Stimulated activated effector memory CD8-positive, alpha-beta T cell treated with anti-CD3 and anti-CD28 coated beads, Interleukin-12 subunit alpha, Interleukin-12 subunit beta, amount 100 ng/mL, for 72 hours (primary cell): ENCODE data around the gene RRM1.
"Not testable (repeated sequence)": the region's sequence is repeated elsewhere in the genome, so short reads cannot be mapped to it uniquely, and the experiment has no call there.

Experiments
- ATAC-seq: fragments of 150-1000 bp; cut with Tn5 transposase; 2 replicates; pipeline ENCODE4 v1.10.0; 2021
- DNase-seq, 2 donors: peaks; one replicate each; pipeline ENCODE4 v3.0.0; 2021 to 2022; ENCODE audit warnings: low spot score in 2 of 2
- H3K27ac Mint-ChIP-seq: one replicate; pipeline ENCODE4 v1.8.0; 2022; ENCODE audit warnings: mild to moderate bottlenecking, mixed read lengths
- H3K36me3 Mint-ChIP-seq: one replicate; pipeline ENCODE4 v1.8.0; 2022; ENCODE audit warnings: mild to moderate bottlenecking, mixed read lengths
- H3K4me1 Mint-ChIP-seq: one replicate; pipeline ENCODE4 v1.8.0; 2022; ENCODE audit warnings: mixed read lengths
- H3K4me3 Mint-ChIP-seq: one replicate; pipeline ENCODE4 v1.8.0; 2022; ENCODE audit warnings: mild to moderate bottlenecking, mixed read lengths
- H3K9me3 Mint-ChIP-seq: one replicate; pipeline ENCODE4 v1.8.0; 2022; ENCODE audit warnings: mixed read lengths

Gene RRM1

DNA sequence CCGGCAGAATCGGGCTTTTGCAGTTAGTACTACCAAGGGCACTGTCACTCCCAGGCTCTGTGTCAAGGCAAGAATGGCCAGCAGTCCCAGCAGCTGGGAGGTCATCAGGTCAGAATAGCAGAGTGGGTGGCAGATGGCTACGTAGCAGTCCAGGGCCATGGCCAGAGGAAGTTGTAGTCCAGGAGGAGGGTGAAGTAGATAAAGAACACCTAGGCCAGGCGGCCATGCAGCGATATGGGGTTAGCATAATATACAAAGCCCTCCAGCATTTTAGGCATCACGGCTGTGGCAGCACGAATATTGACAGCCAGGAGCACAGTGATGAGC, 52.1 kb downstream of the RRM1 start:
- H3K27ac Mint-ChIP-seq = no peak overlapping the region
- H3K36me3 Mint-ChIP-seq = peaks cover 5% of the 10 kb centered on the region
- DNase-seq (no peak), ATAC-seq (peak; percentile 34)
- H3K9me3 Mint-ChIP-seq = no peaks in the 10 kb centered on the region
- H3K4me1 Mint-ChIP-seq = no peaks in the 10 kb centered on the region
- no peak overlapping the region for H3K4me3 Mint-ChIP-seq

- no peak for ATAC-seq
Measured at GRCh38 chr11:4154503-4154902, 59.9 kb downstream of the RRM1 start.

GRCh38 chr11:4156571-4156970, 62.0 kb downstream of the RRM1 start:
- no peaks in the 10 kb centered on the region for H3K36me3 Mint-ChIP-seq
- ATAC-seq (no peak), DNase-seq (no peak)
- no peaks in the 10 kb centered on the region for H3K9me3 Mint-ChIP-seq
- H3K4me1 Mint-ChIP-seq = no peaks in the 10 kb centered on the region
- no peak overlapping the region for H3K27ac Mint-ChIP-seq
- H3K4me3 Mint-ChIP-seq = no peak overlapping the region

More at GRCh38 chr11:4154503-4154902, 59.9 kb downstream of the RRM1 start:
- DNase-seq = no peak
- no peak overlapping the region for H3K4me3 Mint-ChIP-seq
- H3K4me1 Mint-ChIP-seq = no peaks in the 10 kb centered on the region
- no peaks in the 10 kb centered on the region for H3K9me3 Mint-ChIP-seq
- no peak overlapping the region for H3K27ac Mint-ChIP-seq
- H3K36me3 Mint-ChIP-seq = no peaks in the 10 kb centered on the region

- H3K4me1 Mint-ChIP-seq, H3K36me3 Mint-ChIP-seq, H3K4me3 Mint-ChIP-seq, H3K9me3 Mint-ChIP-seq, ATAC-seq, H3K27ac Mint-ChIP-seq, DNase-seq: not testable (repeated sequence)
Measured at GRCh38 chr11:4158818-4159217, 64.2 kb downstream of the RRM1 start.

DNA sequence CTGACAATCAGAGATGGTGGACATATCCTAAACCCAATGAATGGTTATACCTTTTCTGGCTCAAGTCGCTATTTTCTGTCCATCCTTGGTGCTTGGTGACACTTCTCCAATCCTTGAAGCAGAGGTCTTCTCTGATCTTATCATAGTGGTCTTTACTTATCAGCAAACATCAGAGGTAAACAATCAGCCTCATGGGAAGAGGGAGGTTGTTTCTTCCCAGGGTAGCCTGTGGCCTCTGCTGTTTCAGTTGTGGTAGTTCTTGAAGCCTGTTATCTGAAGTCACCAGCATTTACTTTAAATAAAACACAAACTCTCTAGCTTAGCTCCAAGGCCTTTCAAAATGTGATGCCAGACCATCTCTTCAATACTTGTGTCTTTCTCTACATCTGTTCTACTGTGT, 66.7 kb downstream of the RRM1 start:
- Mint-ChIP-seq H3K4me3 (no peak overlapping the region), H3K4me1 (no peaks in the 10 kb centered on the region), H3K9me3 (no peaks in the 10 kb centered on the region), H3K36me3 (no peaks in the 10 kb centered on the region), H3K27ac (no peak overlapping the region)
- ATAC-seq (no peak), DNase-seq (no peak)

GRCh38 chr11:4164884-4165590, 70.4 kb downstream of the RRM1 start:
- DNase-seq (no peak), ATAC-seq (no peak)

DNA sequence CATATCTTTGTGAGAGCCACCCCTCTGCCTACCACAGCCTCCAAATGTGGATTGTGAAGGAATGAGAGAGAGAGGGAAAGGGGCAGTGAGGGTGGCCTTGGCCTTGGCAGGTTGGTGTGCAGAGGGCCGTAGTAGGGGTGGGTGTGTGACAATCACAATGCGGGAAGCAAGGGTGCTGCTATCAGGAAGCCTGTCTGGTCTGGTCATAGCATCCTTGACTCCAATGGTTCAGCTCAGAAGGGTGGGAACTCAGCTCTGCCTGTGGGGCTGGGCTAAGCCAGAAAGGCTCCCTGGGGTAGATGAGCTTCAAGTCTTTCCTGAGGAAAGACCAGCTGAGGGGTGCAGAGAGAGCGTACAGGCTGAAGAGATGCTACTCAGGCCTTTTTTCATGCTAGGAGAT, 72.7 kb downstream of the RRM1 start:
- ATAC-seq (peak; percentile 37), DNase-seq (peak in 1 of 2 donors; percentile 38)
- Mint-ChIP-seq H3K4me3 (no peak overlapping the region), H3K27ac (no peak overlapping the region), H3K4me1 (no peaks in the 10 kb centered on the region), H3K9me3 (no peaks in the 10 kb centered on the region), H3K36me3 (no peaks in the 10 kb centered on the region)

More at GRCh38 chr11:4164884-4165590, 70.4 kb downstream of the RRM1 start:
- H3K27ac Mint-ChIP-seq = no peak overlapping the region
- H3K4me1 Mint-ChIP-seq = no peaks in the 10 kb centered on the region
- no peak overlapping the region for H3K4me3 Mint-ChIP-seq
- H3K9me3 Mint-ChIP-seq = no peaks in the 10 kb centered on the region
- H3K36me3 Mint-ChIP-seq = no peaks in the 10 kb centered on the region

DNA sequence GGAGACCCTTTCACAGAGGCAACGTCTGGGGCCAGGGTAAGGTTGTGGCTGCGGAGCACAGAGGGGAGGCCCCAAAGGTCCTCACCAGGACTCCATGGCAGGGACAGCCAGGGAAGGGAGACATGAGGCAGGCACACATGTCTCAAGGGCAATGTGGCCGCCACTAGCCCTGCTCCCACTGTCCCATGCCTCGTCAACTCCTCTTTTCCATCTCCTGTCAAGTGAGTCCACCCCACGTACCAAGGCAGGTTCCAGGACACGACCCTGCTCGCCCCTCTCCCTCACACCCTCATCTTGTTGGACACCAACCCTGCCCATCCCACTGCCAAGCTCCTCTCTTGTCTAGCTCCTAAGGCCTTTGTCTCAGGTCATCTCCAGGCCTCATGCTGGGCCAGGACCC, 73.2 kb downstream of the RRM1 start:
- ATAC-seq = peak; percentile 46
- Mint-ChIP-seq H3K36me3 (no peaks in the 10 kb centered on the region), H3K27ac (no peak overlapping the region), H3K9me3 (no peaks in the 10 kb centered on the region), H3K4me1 (no peaks in the 10 kb centered on the region), H3K4me3 (no peak overlapping the region)
- peak in 1 of 2 donors; percentile 45 for DNase-seq

- DNase-seq, H3K4me3 Mint-ChIP-seq, ATAC-seq, H3K36me3 Mint-ChIP-seq, H3K4me1 Mint-ChIP-seq, H3K9me3 Mint-ChIP-seq, H3K27ac Mint-ChIP-seq: not testable (repeated sequence)
Measured at GRCh38 chr11:4175620-4176350, 81.2 kb downstream of the RRM1 start.

DNA sequence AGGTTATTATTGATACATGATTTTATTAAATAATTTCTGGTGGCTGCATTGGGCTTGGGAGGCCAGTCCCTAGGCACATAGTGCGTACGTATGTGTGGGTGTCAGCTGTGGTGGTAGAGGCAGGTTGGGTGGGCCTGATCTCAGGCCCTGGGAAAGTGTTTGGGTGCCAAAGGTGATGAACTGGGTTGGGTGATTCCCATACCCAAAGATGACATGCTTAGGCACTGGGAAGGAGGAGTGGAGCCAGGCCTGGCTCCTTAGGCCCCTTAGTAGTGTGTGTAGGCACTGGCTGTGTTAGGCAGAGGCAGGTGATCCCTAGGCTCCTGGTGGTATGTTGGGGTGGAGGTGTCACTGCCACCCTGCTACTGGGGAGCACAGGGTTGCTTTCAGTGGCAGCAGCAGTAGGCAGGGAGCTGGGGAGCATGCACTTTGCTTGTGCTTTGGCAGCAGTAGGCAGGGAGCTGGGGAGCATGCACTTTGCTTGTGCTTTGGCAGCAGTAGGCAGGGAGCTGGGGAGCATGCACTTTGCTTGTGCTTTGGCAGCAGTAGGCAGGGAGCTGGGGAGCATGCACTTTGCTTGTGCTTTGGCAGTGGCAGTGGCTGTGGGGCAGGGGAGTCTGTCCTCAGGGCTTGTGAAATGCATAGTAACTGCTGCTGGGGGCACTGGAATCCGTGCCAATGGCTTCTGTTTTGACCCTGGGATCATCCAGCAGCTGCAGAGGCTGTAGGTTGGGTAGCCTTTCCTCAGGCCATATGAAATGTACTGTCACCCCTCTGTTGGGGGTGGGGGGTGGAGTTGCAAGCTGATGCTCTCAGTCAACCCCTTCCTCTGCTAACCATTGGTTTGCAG, 84.4 kb downstream of the RRM1 start:
- Mint-ChIP-seq H3K27ac (no peak overlapping the region), H3K4me3 (no peak overlapping the region), H3K36me3 (no peaks in the 10 kb centered on the region), H3K4me1 (no peaks in the 10 kb centered on the region), H3K9me3 (no peaks in the 10 kb centered on the region)
- no peak for DNase-seq
- ATAC-seq = no peak

DNA sequence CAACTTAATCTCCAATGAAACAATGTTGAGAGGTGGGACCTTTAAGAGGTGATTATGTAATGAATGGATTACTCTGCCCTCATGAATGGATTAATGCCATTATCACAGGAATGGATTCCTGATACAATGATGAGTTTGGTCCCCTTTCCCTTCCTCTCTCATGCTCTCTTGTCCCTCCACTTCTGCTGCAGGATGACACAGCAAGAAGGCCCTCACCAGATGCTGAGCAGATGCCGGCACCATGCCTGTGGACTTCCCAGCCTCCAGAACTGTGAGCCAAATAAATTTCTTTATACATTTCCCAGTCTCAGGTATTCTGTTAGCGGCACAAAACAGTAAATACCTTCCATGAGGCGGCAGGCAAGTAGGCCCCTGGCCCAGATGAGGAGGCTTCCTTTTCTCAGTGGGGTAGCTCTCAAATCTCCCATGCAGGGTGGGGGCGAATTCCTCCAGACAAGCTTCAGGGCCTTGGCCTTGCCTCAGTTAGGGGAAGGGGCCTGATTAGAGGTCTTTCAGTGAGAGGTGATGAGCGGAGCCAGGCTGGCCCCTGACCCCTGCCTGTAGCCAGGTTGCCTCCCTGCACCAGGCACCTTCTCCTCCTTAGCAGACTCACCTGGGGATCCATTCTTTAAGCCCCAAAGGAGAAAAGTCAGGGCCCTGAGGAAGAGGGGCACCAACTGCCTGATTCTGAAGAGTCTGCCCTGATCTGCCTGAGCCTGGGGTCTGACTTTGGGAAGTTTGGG, 86.0 kb downstream of the RRM1 start:
- Mint-ChIP-seq H3K4me3 (no peak overlapping the region), H3K36me3 (no peaks in the 10 kb centered on the region), H3K27ac (no peak overlapping the region), H3K4me1 (no peaks in the 10 kb centered on the region), H3K9me3 (no peaks in the 10 kb centered on the region)
- DNase-seq = no peak
- ATAC-seq = no peak

DNA sequence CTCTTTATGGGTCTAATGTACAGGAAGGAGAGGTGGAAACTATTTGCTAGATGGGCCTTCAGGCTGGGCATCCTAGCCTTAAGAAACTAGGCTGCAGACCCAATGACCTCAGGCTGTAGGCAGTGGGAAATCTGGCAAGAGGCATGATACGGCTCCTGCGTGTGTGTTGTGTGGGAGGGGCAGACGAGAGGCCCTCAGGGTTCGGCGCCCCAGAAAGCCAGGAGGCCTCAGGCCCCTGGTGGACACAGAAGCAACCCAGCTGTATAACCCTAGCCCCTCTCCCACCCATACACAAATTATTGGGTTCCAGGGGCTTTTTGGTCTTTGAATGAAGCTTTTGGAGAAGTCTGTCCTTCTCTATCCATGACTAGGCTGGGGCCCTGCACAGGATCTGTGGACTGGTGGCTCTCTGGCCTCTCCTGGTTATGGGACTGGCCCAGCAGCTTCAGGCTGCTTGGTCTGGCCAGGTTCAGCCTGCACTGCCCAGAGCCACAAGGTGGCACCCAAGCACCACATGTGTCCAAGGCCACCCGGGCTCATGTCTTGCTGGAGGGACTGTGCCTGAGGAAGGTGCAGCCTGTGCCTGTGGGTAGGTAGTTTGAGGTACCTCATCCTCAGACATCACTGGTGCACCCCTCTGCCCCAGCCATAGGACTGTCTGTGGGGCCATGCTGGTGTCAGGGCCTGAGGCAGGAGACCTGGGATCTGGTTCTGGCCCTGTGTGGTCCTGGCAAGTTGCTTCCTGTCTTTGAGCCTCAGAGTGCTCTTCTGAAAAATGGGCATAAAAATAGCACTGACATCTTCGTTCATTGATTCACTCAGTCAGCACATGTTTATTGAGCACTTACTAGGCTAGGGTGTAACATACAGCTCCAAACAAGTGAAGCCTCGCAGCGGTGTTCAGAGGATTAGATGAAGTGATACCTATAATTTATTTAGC, 87.5 kb downstream of the RRM1 start:
- no peaks in the 10 kb centered on the region for H3K9me3 Mint-ChIP-seq
- H3K4me3 Mint-ChIP-seq = no peak overlapping the region
- no peaks in the 10 kb centered on the region for H3K36me3 Mint-ChIP-seq
- peak in 1 of 2 donors; percentile 65 for DNase-seq
- peak; percentile 69 for ATAC-seq
- H3K4me1 Mint-ChIP-seq = no peaks in the 10 kb centered on the region
- no peak overlapping the region for H3K27ac Mint-ChIP-seq

DNA sequence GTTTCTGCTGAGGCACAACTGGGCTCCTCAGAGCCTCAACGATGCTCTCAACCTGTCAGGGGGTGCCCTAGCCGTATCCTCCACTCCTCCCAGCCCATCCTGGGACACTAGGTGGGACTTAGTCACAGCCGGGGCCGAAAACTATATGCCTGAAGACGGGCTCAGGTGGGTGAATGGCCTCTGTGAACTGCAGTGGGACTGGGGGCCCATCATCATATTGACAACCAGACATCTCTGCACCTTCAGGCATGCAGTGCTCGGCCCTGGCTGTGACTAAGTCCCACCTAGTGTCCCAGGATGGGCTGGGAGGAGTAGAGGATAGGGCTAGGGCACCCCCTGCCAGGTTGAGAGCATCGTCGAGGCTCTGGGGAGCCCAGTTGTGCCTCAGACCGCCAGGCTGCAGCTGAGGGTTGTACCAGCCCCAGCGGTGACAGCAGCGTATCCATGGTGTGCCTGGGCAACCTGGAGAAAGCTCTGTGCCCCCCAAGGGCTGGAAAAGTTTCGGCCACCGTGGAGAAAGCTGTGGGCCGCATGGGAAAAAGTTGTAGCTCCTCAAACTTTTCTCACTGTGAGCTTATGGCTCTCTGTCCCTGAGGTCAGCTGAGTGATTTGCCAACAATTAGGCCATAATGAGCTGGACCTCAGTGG, 88.9 kb downstream of the RRM1 start:
- H3K4me1 Mint-ChIP-seq = no peaks in the 10 kb centered on the region
- H3K9me3 Mint-ChIP-seq = no peaks in the 10 kb centered on the region
- H3K27ac Mint-ChIP-seq = no peak overlapping the region
- H3K4me3 Mint-ChIP-seq = no peak overlapping the region
- ATAC-seq (no peak), DNase-seq (peak in 1 of 2 donors; percentile 44)
- no peaks in the 10 kb centered on the region for H3K36me3 Mint-ChIP-seq
